NCI-H2107 (cell line): Measurements from ENCODE around the gene GSN.

Source experiments
- DNase-seq: peaks from one replicate; lab custom pipeline; 2025; lab: John Stamatoyannopoulos, UW

Gene GSN

GRCh38 chr9:121303456-121304451 lies 35.8 kb downstream of the GSN start:
- DNase-seq = no peak

GRCh38 chr9:121304707-121305106 lies 36.7 kb downstream of the GSN start:
- DNase-seq = no peak

DNA sequence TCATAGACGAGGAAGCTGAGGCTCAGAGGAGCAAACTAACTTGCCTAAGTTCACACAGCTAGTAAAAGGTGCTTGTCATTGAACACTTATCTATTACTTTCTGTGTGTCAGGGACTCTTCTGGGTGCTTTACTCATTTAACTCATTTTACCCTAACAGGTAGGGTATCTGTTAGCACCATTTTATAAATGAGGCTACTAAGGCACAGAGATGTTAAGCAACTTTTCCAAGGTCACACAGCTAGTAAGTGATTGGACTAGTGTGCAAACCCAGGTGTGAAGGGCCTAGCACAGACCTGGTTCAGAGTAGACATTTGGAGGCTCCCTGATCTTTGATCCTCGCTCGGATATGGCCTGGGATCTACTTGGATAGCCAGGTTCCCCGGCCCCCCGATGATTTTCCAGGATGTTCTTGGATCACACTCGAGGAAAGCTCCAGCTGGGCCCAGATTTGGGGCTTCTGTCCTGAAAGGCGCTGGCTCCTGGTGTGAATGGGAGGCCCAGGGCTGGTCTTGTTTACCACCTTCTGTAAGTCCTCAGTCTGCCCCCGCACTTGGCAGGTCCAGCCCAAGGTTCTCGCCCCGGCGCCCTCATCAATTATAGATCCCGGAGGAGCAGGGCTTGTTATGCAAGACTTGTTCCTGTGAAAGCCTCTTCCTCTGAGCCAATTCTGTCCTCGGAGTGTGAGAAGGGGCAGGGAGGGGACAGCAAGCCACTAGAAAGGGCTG lies 37.5 kb downstream of the GSN start:
- no peak for DNase-seq

- DNase-seq = no peak
Measured at GRCh38 chr9:121307976-121308375, 40.0 kb downstream of the GSN start.

DNA sequence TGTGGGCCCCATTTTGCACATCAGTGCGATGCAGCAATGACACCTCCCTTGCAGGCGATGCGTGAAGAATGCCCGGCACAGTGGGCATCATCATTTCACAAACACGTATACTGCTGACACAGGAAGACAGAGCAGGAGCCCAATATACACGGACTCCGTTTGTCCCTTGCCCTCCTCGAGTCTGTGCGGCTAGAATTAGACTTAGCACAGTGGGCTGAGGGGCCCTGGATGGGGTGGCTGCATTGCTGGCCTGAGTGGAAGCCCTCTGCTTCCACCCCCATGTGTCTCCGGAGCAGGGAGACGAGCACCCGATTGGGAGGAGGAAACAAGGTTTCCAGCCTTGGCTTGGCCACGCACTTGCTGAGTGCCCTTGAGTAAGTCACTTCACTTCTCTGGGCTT lies 40.8 kb downstream of the GSN start:
- DNase-seq = no peak

DNA sequence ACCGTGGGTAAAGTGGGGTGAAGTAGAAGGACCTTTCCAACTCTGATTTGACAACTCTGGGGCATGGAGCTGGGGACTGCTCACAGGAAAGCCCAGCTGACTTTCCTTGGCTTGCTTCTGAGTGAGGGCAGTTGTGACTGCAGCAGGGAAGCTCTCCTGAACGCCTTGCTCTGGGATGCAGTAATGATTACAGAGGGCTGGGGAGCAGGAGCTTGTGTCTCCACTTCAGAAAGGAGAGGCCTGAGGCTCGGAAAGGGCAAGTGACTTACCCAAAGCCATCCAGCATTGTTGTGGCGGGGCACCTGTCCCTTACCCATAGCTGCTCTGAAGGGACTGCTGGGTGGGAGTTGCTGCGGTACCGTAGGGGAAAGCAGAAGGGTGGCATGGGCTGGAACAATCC lies 41.2 kb downstream of the GSN start:
- no peak for DNase-seq

- DNase-seq = no peak
Measured at GRCh38 chr9:121309833-121310425, 42.0 kb downstream of the GSN start.

DNA sequence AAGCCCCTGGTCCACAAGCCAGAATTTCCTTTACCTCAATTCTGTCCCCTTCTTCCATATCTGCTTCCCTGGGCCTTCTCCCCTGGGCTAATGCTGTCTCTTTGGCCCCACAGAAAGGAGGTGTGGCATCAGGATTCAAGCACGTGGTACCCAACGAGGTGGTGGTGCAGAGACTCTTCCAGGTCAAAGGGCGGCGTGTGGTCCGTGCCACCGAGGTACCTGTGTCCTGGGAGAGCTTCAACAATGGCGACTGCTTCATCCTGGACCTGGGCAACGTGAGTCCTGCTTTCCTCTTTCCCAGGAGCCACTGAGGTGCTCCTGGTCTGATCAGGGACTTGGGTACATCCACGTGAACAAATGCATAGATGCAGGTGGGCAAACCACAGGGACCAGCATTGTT lies 42.6 kb downstream of the GSN start:
- no peak for DNase-seq

GRCh38 chr9:121312169-121312568 lies 44.2 kb downstream of the GSN start:
- no peak for DNase-seq

DNA sequence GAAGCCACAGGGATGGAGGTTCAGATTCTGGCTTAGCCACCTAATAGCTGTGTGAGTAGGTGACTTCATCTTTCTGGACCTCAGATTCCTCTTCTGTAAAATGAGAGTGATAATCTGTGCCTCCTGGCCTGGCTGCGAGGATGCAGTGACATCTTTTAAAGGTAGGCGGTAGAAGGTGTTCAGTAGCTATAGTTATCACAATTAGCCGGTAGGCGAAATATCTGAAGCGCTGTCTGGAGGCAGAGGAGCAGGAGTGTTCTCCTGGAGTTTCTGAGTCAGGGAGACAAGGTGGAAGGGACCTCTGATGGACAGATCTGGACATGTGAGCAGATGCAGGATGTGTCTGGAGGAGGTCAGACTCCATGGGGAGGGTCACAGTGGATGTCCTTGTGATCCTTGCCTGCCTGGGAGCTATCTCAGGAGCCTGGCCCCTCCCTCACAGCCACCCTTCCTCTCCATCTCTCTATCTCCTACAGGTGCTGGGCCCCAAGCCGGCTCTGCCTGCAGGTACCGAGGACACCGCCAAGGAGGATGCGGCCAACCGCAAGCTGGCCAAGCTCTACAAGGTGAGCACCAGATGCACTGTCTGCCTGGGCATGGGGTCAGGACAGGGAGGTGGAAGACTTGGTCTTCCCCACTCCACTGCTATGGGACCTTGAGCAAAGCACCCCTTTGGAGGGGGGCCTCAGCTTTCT lies 45.6 kb downstream of the GSN start:
- DNase-seq = no peak

- no peak for DNase-seq
Measured at GRCh38 chr9:121316378-121316777, 48.4 kb downstream of the GSN start.

GRCh38 chr9:121316852-121317373 lies 49.0 kb downstream of the GSN start:
- no peak for DNase-seq

- no peak for DNase-seq
Measured at GRCh38 chr9:121317737-121318630, 50.0 kb downstream of the GSN start.

DNA sequence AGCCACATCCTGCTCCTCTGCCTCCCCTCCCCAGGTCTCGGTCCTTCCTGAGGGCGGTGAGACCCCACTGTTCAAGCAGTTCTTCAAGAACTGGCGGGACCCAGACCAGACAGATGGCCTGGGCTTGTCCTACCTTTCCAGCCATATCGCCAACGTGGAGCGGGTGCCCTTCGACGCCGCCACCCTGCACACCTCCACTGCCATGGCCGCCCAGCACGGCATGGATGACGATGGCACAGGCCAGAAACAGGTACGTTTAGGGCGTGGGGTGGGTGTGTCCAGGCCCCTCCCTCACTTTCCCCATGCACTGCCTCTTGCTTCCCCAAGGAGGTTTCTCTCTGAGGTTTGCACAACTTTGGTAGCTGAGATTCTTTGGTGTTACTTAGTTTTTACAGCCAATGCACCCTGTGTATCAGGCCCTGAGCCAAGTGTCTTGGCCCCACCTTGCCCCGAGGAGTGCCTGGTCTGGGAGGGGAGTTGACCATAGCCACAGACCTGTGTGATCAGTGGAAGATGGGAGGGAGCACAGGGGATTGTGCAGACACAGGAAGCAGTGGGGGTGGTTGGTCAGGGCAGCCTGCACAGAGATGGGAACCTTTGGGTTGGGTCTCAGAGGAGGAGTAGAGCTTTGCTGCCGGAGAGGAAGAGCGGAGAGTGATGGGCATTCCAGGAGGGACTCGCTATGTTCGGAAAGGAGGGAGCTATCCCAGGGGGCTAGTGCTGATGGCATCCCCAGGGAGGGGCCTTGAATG lies 50.8 kb downstream of the GSN start:
- no peak for DNase-seq

GRCh38 chr9:121319383-121319780 lies 51.4 kb downstream of the GSN start:
- DNase-seq = no peak

- DNase-seq = no peak
Measured at GRCh38 chr9:121321016-121321503, 53.1 kb downstream of the GSN start.

GRCh38 chr9:121322037-121322736 lies 54.2 kb downstream of the GSN start:
- DNase-seq = no peak

DNA sequence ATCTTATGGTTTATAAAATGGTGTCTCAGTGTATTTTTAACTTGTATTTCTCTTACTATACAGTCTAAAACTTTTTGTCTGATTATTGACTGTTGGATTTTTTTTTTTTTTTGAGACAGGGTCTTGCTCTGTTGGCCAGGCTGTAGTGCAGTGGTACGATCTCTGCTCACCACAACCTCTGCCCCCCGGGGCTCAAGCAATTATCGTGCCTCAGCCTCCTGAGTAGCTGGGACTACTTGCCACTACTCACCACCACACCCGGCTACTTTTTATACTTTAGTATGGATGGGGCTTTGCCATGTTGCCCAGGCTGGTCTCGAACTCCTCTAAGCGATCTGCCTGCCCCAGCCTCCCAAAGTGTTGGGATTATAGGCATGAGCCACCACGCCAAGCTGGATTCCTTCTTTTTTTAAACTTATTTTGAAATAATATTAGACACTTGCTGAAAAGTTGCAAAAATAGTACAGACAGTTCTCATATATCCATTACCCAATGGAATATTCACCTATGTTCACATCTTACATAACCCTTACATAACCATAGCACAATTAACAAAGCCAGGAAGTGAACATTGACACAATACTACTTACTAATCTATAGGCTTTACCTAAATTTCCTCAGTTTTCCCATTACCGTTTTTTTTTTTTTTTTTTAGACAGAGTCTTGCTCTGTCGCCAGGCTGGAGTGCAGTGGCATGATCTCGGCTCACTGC lies 54.9 kb downstream of the GSN start:
- DNase-seq = no peak
